ENCODE results near the gene OXCT2.
"Not testable (repeated sequence)": the region's sequence is repeated elsewhere in the genome, so short reads cannot be mapped to it uniquely, and the experiment has no call there.

OXCT2 gene

GRCh38 chr1:39787108-39787375, 15.9 kb upstream of the OXCT2 start:
- DNase-seq = not testable (repeated sequence)

DNA sequence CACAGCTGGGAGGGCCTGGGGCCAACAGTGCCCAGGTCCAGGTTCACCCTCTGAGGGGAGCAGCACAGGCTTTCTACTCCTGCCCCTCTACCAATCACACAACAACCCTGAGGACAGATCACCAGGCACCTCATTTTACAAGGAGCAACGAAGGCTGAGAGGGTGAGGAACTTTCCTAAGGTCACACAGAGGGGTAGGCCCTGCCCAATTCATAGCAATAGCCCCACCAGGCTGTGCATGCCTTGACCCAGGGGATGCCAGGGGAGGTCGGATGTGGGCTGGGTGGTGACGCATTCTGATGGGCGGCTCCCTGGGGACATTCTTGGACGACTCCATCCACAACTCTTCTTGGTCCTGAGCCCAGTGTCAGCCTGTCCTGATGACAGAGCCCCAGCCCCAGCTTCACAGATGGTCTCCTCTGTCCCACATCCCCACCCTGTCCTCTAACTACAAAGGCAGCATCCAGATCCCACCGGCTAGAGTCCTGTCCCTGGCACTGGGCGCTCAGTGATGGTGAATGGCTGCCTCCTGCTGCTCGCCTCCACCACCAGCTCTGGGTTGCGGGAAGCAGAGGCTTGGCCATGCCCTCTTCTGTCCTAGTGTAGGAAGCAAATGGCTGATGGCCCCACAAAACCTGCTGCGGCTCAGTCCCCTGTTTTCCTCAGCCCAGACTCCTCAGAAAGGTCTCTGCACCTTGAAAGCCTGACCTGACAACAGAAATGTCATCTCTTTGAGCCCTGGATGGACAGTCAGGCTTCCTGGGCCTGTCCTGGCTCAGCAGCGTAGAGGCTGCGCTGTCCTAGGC, 15.4 kb upstream of the OXCT2 start:
- not testable (repeated sequence) for DNase-seq

- DNase-seq = not testable (repeated sequence)
Observed at GRCh38 chr1:39782685-39783084, 11.5 kb upstream of the OXCT2 start.

DNA sequence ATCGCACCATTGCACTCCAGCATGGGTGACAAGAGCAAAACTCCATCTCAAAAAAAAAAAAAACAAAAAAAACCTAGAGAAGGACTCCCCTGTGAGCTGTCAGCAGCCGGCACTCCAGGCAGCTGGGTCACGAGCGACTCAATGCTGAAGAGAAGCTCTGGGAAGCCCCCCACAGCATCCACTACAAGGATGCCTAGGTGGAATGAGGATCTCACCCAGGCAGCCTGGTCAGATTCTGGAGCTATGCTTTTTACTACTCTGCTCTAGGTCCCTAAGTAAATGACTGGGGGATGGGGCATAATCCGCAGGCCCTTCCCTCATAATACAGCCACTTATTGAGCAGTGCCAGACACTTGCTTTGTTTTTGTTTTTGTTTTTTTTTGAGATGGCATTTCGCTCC, 11.0 kb upstream of the OXCT2 start:
- no peak for DNase-seq

DNA sequence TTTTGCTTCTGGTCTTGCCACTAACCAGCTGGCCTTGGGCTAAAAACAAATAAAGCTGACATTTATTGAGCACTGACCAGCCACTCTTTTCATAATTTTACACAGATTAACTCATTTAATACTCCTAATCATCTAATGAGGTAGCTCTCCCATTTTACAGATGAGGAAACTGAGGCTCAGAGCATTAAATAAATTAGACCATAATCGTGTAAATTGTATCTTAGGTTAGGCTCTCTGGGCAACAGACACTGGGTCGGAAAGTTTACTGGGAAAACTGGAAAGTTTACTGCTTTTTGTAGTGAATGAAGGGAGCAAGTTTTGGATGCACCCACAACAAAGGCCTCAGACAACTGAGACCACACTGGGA, 10.2 kb upstream of the OXCT2 start:
- no peak for DNase-seq

- DNase-seq = no peak
Observed at GRCh38 chr1:39779821-39780220, 8.7 kb upstream of the OXCT2 start.

DNA sequence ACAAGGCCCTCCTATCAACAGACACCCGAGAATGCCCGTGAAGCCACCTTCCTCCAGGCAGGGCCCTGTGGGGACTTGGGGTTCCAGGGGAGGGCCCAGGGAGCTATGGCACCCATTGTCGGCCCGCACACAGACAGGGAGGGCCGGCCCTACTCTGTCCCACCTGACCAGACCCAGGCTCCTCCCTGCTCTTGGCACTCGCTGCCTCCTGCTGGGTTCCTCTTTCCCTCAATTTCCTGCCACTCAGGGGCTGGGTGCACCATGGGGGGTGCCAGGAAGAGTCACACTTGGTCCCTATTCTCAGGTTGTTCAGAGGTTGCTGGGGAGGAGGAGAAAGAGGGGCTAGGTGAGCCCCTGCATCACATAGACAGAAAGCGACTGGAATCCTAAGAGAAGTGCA, 8.0 kb upstream of the OXCT2 start:
- DNase-seq = no peak

DNA sequence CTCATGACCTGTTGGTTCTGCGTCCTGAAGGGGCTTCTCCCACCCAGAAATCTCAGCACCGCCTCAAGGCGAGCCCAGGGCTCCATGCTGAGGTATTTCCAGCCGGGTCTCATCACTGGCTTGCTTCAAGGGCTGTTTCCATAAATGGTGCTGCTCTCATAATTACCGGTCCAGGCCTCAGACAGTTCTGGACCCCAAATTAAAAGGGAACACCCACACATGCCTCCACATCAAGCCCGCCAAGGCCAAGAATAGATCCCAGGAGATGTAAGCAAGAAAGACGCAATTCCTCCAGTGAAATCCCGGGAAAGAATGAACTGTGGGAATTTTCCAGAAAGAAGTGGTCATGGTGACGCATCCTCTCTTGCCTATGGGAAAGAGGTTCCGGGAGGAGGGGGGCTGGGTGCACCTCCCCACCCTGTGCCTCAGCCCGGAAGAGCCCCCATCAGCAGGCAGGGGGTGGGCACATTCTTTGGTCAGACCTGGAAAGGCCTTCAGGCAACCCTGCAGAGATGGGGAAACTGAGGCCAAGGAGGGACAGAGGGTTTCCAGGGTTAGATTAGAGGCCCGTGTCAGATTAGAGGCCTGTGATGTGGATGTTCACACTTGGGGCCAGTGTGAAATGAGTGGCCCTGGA, 7.4 kb upstream of the OXCT2 start:
- not testable (repeated sequence) for DNase-seq

GRCh38 chr1:39777896-39778295, 6.7 kb upstream of the OXCT2 start:
- not testable (repeated sequence) for DNase-seq

- DNase-seq = no peak
Observed at GRCh38 chr1:39777306-39777705, 6.2 kb upstream of the OXCT2 start.

DNA sequence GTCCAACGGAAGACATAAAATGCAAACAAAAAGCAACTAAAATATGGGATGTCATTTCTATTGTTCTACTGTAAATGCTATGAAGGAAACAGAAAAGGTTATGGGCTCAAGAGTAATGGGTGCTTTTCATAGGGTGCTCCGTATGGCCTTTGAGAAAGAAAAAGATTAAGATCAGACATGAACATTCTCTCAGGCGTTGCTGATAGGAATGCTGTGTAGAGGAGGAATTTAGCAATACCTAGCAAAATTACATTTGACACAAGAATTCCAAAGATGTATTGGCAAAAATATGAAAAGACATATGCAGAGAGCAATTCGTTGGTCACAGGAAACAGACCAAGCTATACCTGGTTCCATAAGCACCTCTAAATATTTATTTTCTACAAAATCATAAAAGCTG, 5.7 kb upstream of the OXCT2 start:
- DNase-seq = no peak

DNA sequence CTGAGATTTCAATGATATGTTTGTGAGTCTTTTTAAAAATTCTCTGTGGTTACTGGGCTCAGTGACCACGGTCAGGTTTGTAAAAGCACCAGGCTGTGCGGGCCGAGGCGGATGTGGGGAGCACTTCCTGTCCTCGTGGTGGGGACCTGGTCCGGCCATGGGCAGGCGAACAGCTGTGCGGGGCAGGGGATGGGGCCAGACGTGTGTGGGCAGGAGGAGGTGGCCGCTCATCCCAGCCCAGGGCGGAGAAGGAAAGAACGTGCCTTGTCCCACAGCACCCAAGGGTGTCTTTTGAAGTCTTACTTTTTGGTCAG, 5.2 kb upstream of the OXCT2 start:
- DNase-seq = no peak

- not testable (repeated sequence) for DNase-seq
Observed at GRCh38 chr1:39775676-39776399, 4.7 kb upstream of the OXCT2 start.

- DNase-seq = not testable (repeated sequence)
Observed at GRCh38 chr1:39775141-39775540, 4.0 kb upstream of the OXCT2 start.

DNA sequence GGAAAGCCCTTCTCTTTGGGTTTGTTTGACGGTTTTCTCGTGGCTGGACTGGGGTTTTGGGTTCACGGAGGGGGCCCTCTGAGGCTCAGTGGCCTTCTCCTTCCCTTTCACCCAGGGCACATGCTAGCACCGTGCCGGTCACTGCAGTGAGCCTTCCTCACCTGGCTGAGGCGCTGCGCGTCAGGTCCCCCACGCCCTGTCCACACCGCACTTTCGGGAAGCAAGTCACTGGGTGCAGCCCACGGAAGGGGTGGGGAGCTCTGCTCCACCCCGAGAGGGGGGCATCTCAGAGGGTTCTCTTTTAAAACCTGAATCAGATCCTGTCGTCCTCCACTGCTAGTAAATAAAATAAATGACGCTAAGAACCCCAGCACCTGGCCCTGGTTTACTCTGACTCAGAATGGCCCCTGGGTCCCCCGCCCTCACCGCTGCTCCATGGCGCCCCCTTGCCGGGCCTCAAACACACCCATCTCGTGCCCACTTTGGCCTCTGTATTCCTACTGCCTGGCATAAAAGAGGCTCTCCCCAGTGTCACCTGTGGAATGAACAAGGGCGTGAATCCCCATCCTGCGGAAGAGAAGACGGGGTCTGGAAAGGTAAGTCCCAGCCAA, 2.3 kb upstream of the OXCT2 start:
- not testable (repeated sequence) for DNase-seq

DNA sequence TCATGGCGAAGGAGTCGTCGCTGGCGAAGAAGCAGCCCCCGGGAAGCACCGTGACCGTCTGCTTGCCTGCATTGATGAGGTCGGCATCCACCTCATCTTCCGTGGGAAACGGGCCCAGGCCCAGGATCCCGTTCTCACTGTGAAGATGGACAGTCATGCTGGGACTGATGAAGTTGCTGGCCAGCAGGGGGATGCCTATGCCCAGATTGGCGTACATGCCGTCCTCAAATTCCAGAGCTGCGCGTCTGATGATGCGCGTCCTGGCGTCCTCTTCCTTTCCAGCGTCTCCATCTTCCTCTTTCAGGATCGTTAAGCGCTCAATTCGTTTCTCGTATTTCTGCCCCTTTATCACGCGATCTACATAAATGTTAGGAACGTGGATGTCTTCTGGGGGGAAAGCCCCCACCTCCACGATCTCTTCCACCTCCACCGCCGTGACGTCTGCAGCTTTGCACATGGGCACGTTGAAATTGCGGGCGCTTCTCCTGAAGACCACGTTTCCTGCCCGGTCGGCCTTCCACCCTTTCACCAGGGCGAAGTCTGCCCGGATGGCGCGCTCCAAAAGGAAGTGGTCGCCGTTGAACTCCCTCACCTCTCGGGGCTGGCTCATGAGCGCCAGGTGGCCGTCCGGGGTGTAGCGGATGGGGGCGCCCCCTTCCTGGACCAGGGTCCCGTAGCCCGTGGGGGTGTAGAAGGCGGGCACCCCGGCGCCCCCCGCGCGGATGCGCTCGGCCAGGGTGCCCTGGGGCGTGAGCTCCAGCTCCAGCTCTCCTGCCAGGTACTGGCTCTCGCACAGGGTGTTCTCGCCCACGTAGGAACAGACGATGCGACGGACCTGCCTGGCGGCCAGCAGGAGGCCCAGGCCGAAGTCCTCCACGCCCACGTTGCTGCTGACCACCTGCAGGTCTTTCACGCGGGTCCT, 787 bp downstream of the OXCT2 start:
- not testable (repeated sequence) for DNase-seq

- DNase-seq = not testable (repeated sequence)
Observed at GRCh38 chr1:39769502-39769901, 1.6 kb downstream of the OXCT2 start.

GRCh38 chr1:39766466-39766865, 4.7 kb downstream of the OXCT2 start:
- not testable (repeated sequence) for DNase-seq

GRCh38 chr1:39764512-39764911, 6.6 kb downstream of the OXCT2 start:
- DNase-seq = not testable (repeated sequence)

DNA sequence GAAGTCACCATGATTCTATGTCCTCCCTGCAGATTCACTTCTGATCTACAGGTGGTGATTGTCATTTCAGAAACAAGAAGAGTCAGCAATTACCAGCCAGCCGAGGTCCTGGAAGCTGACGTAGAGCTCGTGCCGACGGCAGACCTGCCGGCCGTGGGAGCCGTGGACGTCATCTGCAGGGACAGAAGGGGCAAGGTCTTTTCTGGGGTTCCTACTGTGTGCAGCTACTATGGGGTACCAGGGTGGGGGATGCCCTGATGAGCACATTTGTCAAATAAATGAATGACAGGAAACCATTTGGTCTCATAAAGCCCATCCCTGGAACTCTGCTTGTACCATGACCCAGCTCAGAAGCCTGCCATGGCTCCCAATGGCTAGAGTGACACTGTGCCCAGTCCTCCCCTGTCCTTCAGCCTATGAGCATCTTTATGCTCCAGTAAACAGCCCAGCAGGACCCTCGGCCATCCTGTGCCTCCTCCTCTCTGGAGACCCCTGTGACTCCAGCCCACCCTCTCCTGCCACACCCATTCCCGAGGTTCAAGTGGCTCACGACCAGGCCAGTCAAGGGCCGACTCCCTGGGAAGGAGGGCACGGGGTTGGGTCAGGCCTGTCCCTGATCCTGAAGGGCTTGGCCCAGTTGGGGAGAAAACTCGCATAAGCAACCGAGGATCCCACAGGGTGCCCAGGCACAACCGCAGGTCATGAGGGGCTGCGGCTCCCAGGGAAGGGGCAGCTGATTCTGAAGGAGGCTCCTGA, 7.4 kb downstream of the OXCT2 start:
- not testable (repeated sequence) for DNase-seq

- no peak for DNase-seq
Observed at GRCh38 chr1:39762550-39763540, 8.3 kb downstream of the OXCT2 start.
